ENCODE data around the gene DAB2.

- TF ChIP-seq POLR2A (IDR thresholded peaks at IDR 0.05) (no peak), POLR2AphosphoS5 (IDR thresholded peaks at IDR 0.05) (no peak), CTCF (IDR thresholded peaks at IDR 0.05) (no peak)
Measured at GRCh38 chr5:39432696-39433530, 8.1 kb upstream of the DAB2 start.

All from upper lobe of left lung (tissue), 4 donors.